Right lobe of liver (tissue), 4 donors: Measurements from ENCODE around the gene XAB2.

ENCODE experiments used
- CTCF ChIP-seq, 4 donors: fragments of 200-600 bp in 3 of 4; fragments of 450-650 bp in 1 of 4; IDR thresholded peaks; one replicate each; pipeline versions ENCODE4 v1.5.1 to v1.8.0; 2016 to 2022; ENCODE audit warnings: antibody characterized with exemption in 4 of 4, mild to moderate bottlenecking in 2 of 4
- POLR2A ChIP-seq: fragments of 450-650 bp; IDR thresholded peaks from one replicate; pipeline ENCODE4 v1.6.1; 2017; ENCODE audit warnings: antibody characterized with exemption, mild to moderate bottlenecking
- donor health status: DM: no; HTN: no; CAD: no.
- donor health status: DM: no; HTN: no; CAD: no.
- donor health status: DM: no; HTN: yes; CAD: no.

GRCh38 chr19:7668842-7669241 is 39.5 kb upstream of the XAB2 start, which contains the start of gene RETN:
- TF ChIP-seq CTCF (IDR thresholded peaks at IDR 0.05) (no peak), POLR2A (no peak)
